ENCODE results near the gene ZDHHC3. TPM values are rescaled to one million over a fixed set of nuclear protein-coding genes. Genes with fewer than 3 reads are reported as not detected.

The ZDHHC3 gene
- total and polyA plus RNA-seq, 2 donors (not counting 1 experiment from before 2014, with no cell fraction given) = 37.2 to 52.6 TPM

DNA sequence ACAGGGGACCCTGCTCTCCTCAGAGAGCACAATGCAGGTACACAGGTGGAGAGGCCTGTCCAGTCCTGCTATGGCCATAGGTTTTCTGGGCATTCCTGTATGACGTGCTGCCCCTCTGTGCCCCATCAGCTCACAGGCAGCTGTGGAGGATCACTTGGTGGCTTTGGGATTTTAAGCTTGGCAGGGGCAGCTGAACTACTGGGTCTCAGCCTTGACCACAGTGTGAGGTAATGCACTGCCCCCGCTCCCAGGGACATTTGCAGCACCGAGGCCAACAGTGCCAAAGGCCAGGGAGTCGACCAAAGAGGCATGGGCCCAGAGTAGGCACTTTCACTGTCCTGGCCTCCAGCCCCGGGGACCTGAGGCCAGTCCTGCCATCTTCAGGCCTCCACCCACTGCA, 46.2 kb downstream of the ZDHHC3 start:
- 100% methylated on average over 4 of the region's 5 CpGs for WGBS (ENCODE audit: insufficient coverage)
- Histone ChIP-seq H3K9ac (ENCODE audit: low read length) (no peak overlapping the region), H2AFZ (ENCODE audit: insufficient read depth, low read depth, low read length, poor library complexity, severe bottlenecking) (no peak overlapping the region), H4K20me1 (ENCODE audit: control insufficient read depth, insufficient read depth, low read length, poor library complexity, severe bottlenecking) (no peaks in the 10 kb centered on the region), H3K79me2 (ENCODE audit: control insufficient read depth, insufficient read depth, low read length) (no peaks in the 10 kb centered on the region), H3K27me3 (replicated peaks in 1 of 4; ENCODE audit: control extremely low read depth in 1 of 4, control insufficient read depth in 3 of 4, insufficient read depth in 4 of 4, low read length in 3 of 4) (no peaks in the 10 kb centered on the region), H3K27ac (ENCODE audit: low read length in 2 of 2) (no peak overlapping the region), H3K4me2 (replicated peaks; ENCODE audit: low read depth, low read length, poor library complexity, severe bottlenecking) (no peak overlapping the region), H3K36me3 (replicated peaks in 1 of 2; ENCODE audit: control extremely low read depth in 1 of 2, control insufficient read depth in 1 of 2, extremely low read depth in 1 of 2, insufficient read depth in 2 of 2, low read length in 1 of 2) (peaks cover 0 to 77% of the 10 kb centered on the region in 2 experiments), H3K4me3 (ENCODE audit: control extremely low read depth in 1 of 5, extremely low read depth in 1 of 5, insufficient read depth in 1 of 5, low read depth in 2 of 5, low read length in 4 of 5) (no peak overlapping the region), H3K4me1 (ENCODE audit: control insufficient read depth in 2 of 2, insufficient read depth in 2 of 2, low read length in 2 of 2) (no peaks in the 10 kb centered on the region), H3K9me3 (ENCODE audit: control extremely low read depth in 1 of 3, control insufficient read depth in 2 of 3, insufficient read depth in 1 of 3, low read length in 2 of 3) (no peaks in the 10 kb centered on the region)
- ChIA-PET CTCF (no interaction called here), POLR2A (no interaction called here)
- TF ChIP-seq, protein P1, sequence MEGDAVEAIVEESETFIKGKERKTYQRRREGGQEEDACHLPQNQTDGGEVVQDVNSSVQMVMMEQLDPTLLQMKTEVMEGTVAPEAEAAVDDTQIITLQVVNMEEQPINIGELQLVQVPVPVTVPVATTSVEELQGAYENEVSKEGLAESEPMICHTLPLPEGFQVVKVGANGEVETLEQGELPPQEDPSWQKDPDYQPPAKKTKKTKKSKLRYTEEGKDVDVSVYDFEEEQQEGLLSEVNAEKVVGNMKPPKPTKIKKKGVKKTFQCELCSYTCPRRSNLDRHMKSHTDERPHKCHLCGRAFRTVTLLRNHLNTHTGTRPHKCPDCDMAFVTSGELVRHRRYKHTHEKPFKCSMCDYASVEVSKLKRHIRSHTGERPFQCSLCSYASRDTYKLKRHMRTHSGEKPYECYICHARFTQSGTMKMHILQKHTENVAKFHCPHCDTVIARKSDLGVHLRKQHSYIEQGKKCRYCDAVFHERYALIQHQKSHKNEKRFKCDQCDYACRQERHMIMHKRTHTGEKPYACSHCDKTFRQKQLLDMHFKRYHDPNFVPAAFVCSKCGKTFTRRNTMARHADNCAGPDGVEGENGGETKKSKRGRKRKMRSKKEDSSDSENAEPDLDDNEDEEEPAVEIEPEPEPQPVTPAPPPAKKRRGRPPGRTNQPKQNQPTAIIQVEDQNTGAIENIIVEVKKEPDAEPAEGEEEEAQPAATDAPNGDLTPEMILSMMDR (IDR thresholded peaks at IDR 0.05) = no peak
- TF ChIP-seq EZH2 (IDR thresholded peaks at IDR 0.05; ENCODE audit: borderline replicate concordance, insufficient read depth, low read depth, low read length, poor library complexity, severe bottlenecking) = no peak
- Mint-ChIP-seq H3K4me1 (no peaks in the 10 kb centered on the region), H3K9me3 (ENCODE audit: insufficient read depth) (no peaks in the 10 kb centered on the region), H3K4me3 (no peak overlapping the region), H3K27ac (no peak overlapping the region), H3K27me3 (no peaks in the 10 kb centered on the region)
- DNase-seq (no peak), ATAC-seq (ENCODE audit: low read depth) (no peak)
- intact Hi-C loops (cut with micrococcal nuclease) = no loop called here

DNA sequence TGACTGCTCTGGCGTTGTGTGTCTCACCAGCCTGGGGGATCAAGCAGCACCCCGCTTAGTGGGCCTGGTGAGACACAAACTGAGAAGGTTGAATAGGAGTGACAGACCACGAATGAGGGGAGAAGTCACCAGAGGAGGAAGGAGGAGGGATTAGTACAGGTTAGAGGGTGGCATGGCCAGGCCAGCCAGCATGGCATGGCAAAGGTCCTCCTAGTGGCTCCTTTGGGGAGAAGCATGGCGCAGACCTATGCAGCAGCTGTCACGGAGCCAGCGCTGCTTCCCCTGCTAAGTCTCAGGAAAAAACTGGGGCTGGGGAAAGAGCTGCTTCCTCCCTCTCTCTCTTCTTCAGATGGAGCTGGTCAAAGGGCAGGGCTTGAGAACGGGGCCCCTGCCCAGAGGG, 48.6 kb downstream of the ZDHHC3 start:
- Mint-ChIP-seq H3K4me1 (peaks cover 2% of the 10 kb centered on the region), H3K27me3 (no peaks in the 10 kb centered on the region), H3K9me3 (ENCODE audit: insufficient read depth) (no peaks in the 10 kb centered on the region), H3K27ac (no peak overlapping the region), H3K4me3 (no peak overlapping the region)
- peaks cover 0 to 2% (median 0%) of the 10 kb centered on the region in 3 donors for H3K9me3 ChIP-seq (ENCODE audit: control extremely low read depth in 1 of 3, control insufficient read depth in 2 of 3, insufficient read depth in 1 of 3, low read length in 2 of 3)
- ATAC-seq (ENCODE audit: low read depth) (no peak), DNase-seq (no peak)
- intact Hi-C loops (cut with micrococcal nuclease) = no loop called here
- no peak overlapping the region for H3K27ac ChIP-seq (ENCODE audit: low read length in 2 of 2)
- 100% methylated on average over 4 of the region's 7 CpGs for WGBS (ENCODE audit: insufficient coverage)
- peaks cover 1 to 63% of the 10 kb centered on the region in 2 experiments for H3K36me3 ChIP-seq (replicated peaks in 1 of 2; ENCODE audit: control extremely low read depth in 1 of 2, control insufficient read depth in 1 of 2, extremely low read depth in 1 of 2, insufficient read depth in 2 of 2, low read length in 1 of 2)
- H3K4me1 ChIP-seq (ENCODE audit: control insufficient read depth in 2 of 2, insufficient read depth in 2 of 2, low read length in 2 of 2) = no peaks in the 10 kb centered on the region
- H3K4me2 ChIP-seq (replicated peaks; ENCODE audit: low read depth, low read length, poor library complexity, severe bottlenecking) = no peak overlapping the region
- no peaks in the 10 kb centered on the region for H3K79me2 ChIP-seq (ENCODE audit: control insufficient read depth, insufficient read depth, low read length)
- H3K9ac ChIP-seq (ENCODE audit: low read length) = no peak overlapping the region
- CTCF ChIA-PET = interaction anchor here (2.1 kb wide), 1 partner anchor 13 kb away, joined by 6 read pairs; no protein-coding TSS in a partner anchor
- no peak overlapping the region for H2AFZ ChIP-seq (ENCODE audit: insufficient read depth, low read depth, low read length, poor library complexity, severe bottlenecking)
- H3K27me3 ChIP-seq (replicated peaks in 1 of 4; ENCODE audit: control extremely low read depth in 1 of 4, control insufficient read depth in 3 of 4, insufficient read depth in 4 of 4, low read length in 3 of 4) = no peaks in the 10 kb centered on the region
- H4K20me1 ChIP-seq (ENCODE audit: control insufficient read depth, insufficient read depth, low read length, poor library complexity, severe bottlenecking) = no peaks in the 10 kb centered on the region
- H3K4me3 ChIP-seq (ENCODE audit: control extremely low read depth in 1 of 5, extremely low read depth in 1 of 5, insufficient read depth in 1 of 5, low read depth in 2 of 5, low read length in 4 of 5) = no peak overlapping the region
- no peak for TF ChIP-seq EZH2 (IDR thresholded peaks at IDR 0.05; ENCODE audit: borderline replicate concordance, insufficient read depth, low read depth, low read length, poor library complexity, severe bottlenecking)
- TF ChIP-seq, protein P1 (IDR thresholded peaks at IDR 0.05) = no peak
- POLR2A ChIA-PET = no interaction called here
